Ovary (tissue), 3 donors: Measurements from ENCODE around the gene C18orf32.

Source experiments
- POLR2A ChIP-seq: fragments of 450-650 bp; IDR thresholded peaks from one replicate; pipeline ENCODE4 v1.6.1; 2017; ENCODE audit warnings: antibody characterized with exemption, mild to moderate bottlenecking, moderate library complexity
- TF ChIP-seq, protein P1 (sequence below), 3 donors: fragments of 450-650 bp in 2 of 3; fragments of 200-600 bp in 1 of 3; IDR thresholded peaks; one replicate each; pipeline versions ENCODE4 v1.5.1 to v1.8.0; 2016 to 2022; ENCODE audit warnings: antibody characterized with exemption in 3 of 3, mild to moderate bottlenecking in 1 of 3
- donor health status: DM: no; HTN: no; CAD: no.

DNA sequence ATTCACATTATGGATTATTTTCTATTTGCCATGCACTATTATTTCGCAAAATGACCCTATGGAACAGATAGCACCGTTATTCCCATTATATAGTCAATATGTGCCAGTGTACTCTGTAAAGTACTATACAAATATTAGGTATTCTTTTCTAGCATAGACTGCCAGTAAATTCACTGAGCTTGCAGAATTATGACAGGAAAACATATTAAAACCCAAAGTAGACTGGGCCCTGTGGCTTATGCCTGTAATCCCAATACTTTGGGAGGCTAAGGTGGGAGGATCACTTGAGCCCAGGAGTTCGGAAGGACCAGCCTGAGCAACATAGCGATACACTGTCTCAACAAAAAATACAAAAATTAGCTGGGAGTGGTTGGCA is 25.4 kb downstream of the C18orf32 start:
- TF ChIP-seq, protein P1, sequence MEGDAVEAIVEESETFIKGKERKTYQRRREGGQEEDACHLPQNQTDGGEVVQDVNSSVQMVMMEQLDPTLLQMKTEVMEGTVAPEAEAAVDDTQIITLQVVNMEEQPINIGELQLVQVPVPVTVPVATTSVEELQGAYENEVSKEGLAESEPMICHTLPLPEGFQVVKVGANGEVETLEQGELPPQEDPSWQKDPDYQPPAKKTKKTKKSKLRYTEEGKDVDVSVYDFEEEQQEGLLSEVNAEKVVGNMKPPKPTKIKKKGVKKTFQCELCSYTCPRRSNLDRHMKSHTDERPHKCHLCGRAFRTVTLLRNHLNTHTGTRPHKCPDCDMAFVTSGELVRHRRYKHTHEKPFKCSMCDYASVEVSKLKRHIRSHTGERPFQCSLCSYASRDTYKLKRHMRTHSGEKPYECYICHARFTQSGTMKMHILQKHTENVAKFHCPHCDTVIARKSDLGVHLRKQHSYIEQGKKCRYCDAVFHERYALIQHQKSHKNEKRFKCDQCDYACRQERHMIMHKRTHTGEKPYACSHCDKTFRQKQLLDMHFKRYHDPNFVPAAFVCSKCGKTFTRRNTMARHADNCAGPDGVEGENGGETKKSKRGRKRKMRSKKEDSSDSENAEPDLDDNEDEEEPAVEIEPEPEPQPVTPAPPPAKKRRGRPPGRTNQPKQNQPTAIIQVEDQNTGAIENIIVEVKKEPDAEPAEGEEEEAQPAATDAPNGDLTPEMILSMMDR (IDR thresholded peaks at IDR 0.05): no peak
- no peak for TF ChIP-seq POLR2A
